ENCODE results near the gene LTV1. TPM values are rescaled to one million over a fixed set of nuclear protein-coding genes. Genes with fewer than 3 reads are reported as not detected.

Gene LTV1, protein sequence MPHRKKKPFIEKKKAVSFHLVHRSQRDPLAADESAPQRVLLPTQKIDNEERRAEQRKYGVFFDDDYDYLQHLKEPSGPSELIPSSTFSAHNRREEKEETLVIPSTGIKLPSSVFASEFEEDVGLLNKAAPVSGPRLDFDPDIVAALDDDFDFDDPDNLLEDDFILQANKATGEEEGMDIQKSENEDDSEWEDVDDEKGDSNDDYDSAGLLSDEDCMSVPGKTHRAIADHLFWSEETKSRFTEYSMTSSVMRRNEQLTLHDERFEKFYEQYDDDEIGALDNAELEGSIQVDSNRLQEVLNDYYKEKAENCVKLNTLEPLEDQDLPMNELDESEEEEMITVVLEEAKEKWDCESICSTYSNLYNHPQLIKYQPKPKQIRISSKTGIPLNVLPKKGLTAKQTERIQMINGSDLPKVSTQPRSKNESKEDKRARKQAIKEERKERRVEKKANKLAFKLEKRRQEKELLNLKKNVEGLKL
- 16.1 and 36.0 TPM in 2 replicates for total RNA-seq

DNA sequence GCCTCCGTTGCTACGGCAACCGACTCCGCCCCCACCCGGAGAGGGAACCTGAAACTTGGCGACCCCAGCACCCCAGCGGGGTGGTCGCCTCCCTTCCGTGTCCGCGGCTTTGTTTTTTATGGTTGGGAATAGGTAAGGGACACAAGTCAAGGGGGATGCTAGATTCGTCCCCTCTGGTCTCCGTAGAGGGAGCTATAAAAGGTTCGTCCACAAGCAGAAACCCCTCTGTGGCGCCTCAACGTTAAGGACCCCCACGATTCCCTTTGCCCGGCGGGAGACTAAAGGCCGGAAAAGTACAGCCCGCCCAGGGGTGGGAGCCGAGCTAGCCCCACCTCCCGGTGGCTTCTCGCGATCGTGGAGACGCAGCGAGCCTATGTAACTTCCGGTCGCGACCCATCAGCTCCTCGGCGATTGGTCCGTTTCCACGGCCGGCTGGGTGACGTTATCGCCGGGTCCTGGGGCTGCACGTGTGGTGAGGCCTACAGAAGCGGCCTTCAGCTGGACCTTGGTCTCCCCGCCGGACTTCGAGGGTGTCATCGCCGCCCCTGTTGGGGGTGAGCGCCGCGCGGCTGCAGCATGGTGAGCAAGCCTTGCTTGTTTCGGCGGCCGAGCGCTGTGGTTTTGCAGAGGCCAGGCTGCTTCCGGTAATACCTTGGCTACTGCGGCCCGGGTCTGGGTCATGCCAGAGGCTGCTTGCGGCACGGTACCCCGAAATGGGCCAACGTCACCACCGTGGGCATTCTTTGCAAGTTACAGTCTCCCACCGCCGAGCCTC, at the start of gene LTV1:
LTV1 (plus strand) TSS at position 437 of the 775 bp plus-strand sequence; CDS start at position 577, 140 bp downstream.

DNA sequence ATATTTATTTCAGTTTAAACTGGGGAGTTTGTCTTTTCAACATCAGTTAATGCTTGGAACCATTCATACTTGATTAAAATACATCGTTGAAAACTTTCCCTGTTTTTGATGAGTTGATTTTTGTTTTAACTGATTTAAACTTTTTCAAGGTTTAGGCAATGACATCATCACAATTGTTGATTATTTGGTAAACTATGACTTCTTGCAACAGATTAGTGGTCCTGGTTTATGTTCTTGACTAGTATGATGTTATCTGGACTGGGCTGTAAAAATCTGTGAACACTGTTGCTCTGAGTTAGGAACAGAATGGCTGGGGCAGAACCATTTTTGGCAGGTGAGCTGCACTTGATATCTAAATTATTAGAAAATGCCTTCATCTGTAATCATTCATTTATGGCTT, 21.1 kb downstream of the LTV1 start, which contains the start of gene ZC2HC1B:
ZC2HC1B (plus strand) TSS at position 241 of the 400 bp plus-strand sequence; CDS start at position 307, 66 bp downstream.

Other genes with a start within 250 kb of the LTV1 start
- 60.6 and 73.9 TPM in 2 replicates for gene PHACTR2, start 165.4 kb upstream of the LTV1 start, total RNA-seq
- not detected in 2 replicates for gene ZC2HC1B, start 21.1 kb downstream of the LTV1 start, total RNA-seq
- gene PLAGL1, start 164.9 kb downstream of the LTV1 start, total RNA-seq: 9.6 and 16.9 TPM in 2 replicates